CD4-positive, alpha-beta T cell treated with Interleukin-6 at 100 ng/mL for 8 hours (primary cell): ENCODE results near the gene FZD2.
A peak's percentile ranks its signal among the peaks of the same experiment; 100 is the strongest.
"Not testable (repeated sequence)": the region's sequence is repeated elsewhere in the genome, so short reads cannot be mapped to it uniquely, and the experiment has no call there.

Experiments used
- DNase-seq: peaks from one replicate; pipeline ENCODE4 v3.0.0-alpha.2; 2020; ENCODE audit warnings: mixed read lengths, low spot score

Gene FZD2

GRCh38 chr17:44546671-44547606 lies 10.3 kb upstream of the FZD2 start:
- no peak for DNase-seq

GRCh38 chr17:44547625-44548267 lies 9.5 kb upstream of the FZD2 start:
- DNase-seq: no peak

- no peak for DNase-seq
These were observed 8.7 kb upstream of the FZD2 start for GRCh38 chr17:44548376-44549230.

GRCh38 chr17:44549686-44550085 lies 7.6 kb upstream of the FZD2 start:
- no peak for DNase-seq

GRCh38 chr17:44552361-44552760 lies 4.9 kb upstream of the FZD2 start:
- DNase-seq: no peak

GRCh38 chr17:44555099-44555498 lies 2.2 kb upstream of the FZD2 start:
- no peak for DNase-seq

GRCh38 chr17:44556166-44556831 lies 985 bp upstream of the FZD2 start:
- peak; percentile 4 for DNase-seq

GRCh38 chr17:44557651-44558285 lies 484 bp downstream of the FZD2 start:
- no peak for DNase-seq

- no peak for DNase-seq
These were observed 1.0 kb downstream of the FZD2 start for GRCh38 chr17:44558334-44558709.

- DNase-seq: no peak
These were observed 1.7 kb downstream of the FZD2 start for GRCh38 chr17:44558710-44559633.

GRCh38 chr17:44559634-44560554 lies 2.6 kb downstream of the FZD2 start:
- DNase-seq: no peak

- no peak for DNase-seq
These were observed 3.9 kb downstream of the FZD2 start for GRCh38 chr17:44561237-44561623.

GRCh38 chr17:44564429-44564828 lies 7.1 kb downstream of the FZD2 start:
- no peak for DNase-seq

GRCh38 chr17:44565866-44566443 lies 8.7 kb downstream of the FZD2 start:
- no peak for DNase-seq

- not testable (repeated sequence) for DNase-seq
These were observed 11.1 kb downstream of the FZD2 start for GRCh38 chr17:44568311-44568944.

GRCh38 chr17:44568945-44569858 lies 11.9 kb downstream of the FZD2 start:
- DNase-seq: no peak

- no peak for DNase-seq
These were observed 15.5 kb downstream of the FZD2 start for GRCh38 chr17:44572801-44573200.
